DOHH2 (cell line): ENCODE results near the gene SRCAP.

Experiments used
- CTCF ChIP-seq: fragments of 200-600 bp; sonication (generic); IDR thresholded peaks from one replicate; pipeline ENCODE4 v1.5.1; 2014; ENCODE audit warnings: antibody characterized with exemption, mild to moderate bottlenecking, low read depth, low read length; ENCODE audit not compliant: poor library complexity, severe bottlenecking
- EZH2phosphoT487 ChIP-seq: fragments of 200-600 bp; sonication (generic); IDR thresholded peaks from 2 replicates; pipeline ENCODE4 v1.6.1; 2017; ENCODE audit warnings: borderline replicate concordance, mild to moderate bottlenecking, antibody characterized with exemption, low read length, moderate library complexity, mixed read lengths

- TF ChIP-seq CTCF (no peak), EZH2phosphoT487 (no peak)
These were observed 1.5 kb upstream of the SRCAP start for GRCh38 chr16:30697264-30698138.
